WTC11 (cell line): Measurements from ENCODE around the gene SAP30BP. TPM values are rescaled to one million over a fixed set of nuclear protein-coding genes. Genes with fewer than 3 reads are reported as not detected.

Experiments used
- ATAC-seq: fragments of 200-7000 bp; cut with Tn5 transposase; 2 replicates; pipeline ENCODE4 v1.10.0; 2021; ENCODE audit warnings: mild to moderate bottlenecking, moderate library complexity
- CTCF ChIA-PET: fragments of 300-600 bp; sonication (Branson Sonifier 250); formaldehyde crosslinking; loops from one replicate; lab custom pipeline; 2021; ENCODE audit warnings: antibody characterized with exemption; lab: Charles Lee
- POLR2A ChIA-PET: fragments of 350-600 bp; sonication (Branson Sonifier 250); formaldehyde crosslinking; loops from one replicate; lab custom pipeline; 2021; ENCODE audit warnings: antibody characterized with exemption; lab: Charles Lee
- DNase-seq: peaks from one replicate; pipeline ENCODE4 v3.0.0; 2021; ENCODE audit warnings: low spot score
- H3K27ac Mint-ChIP-seq: 2 replicates; pipeline ENCODE4 v1.8.0; 2021; ENCODE audit warnings: mixed read lengths
- H3K27me3 Mint-ChIP-seq: 2 replicates; pipeline ENCODE4 v1.8.0; 2021; ENCODE audit warnings: low read depth, mild to moderate bottlenecking, moderate library complexity, mixed read lengths
- H3K36me3 Mint-ChIP-seq: 2 replicates; pipeline ENCODE4 v1.8.0; 2021; ENCODE audit warnings: mixed read lengths
- H3K4me1 Mint-ChIP-seq: 2 replicates; pipeline ENCODE4 v1.8.0; 2022; ENCODE audit warnings: mixed read lengths
- H3K4me3 Mint-ChIP-seq: 2 replicates; pipeline ENCODE4 v1.8.0; 2021; ENCODE audit warnings: mild to moderate bottlenecking, moderate library complexity, mixed read lengths
- H3K9me3 Mint-ChIP-seq: 2 replicates; pipeline ENCODE4 v1.8.0; 2021; ENCODE audit warnings: mixed read lengths
- FOXK1 ChIP-seq: sonication (generic); formaldehyde crosslinking; IDR thresholded peaks from 2 replicates; pipeline ENCODE4 v1.8.0; 2022; ENCODE audit warnings: mild to moderate bottlenecking, moderate library complexity, missing genetic modification reagents
- KAT7 ChIP-seq: sonication (generic); formaldehyde crosslinking; IDR thresholded peaks from 2 replicates; pipeline ENCODE4 v1.8.1; 2023; ENCODE audit warnings: missing genetic modification reagents, mild to moderate bottlenecking, borderline replicate concordance
- PRRX2 ChIP-seq: fragments of 250-450 bp; sonication (Bioruptor Pico); IDR thresholded peaks from 2 replicates; pipeline ENCODE4 v1.8.0; 2021; ENCODE audit warnings: mild to moderate bottlenecking
- RELA ChIP-seq: sonication (generic); formaldehyde crosslinking; IDR thresholded peaks from 2 replicates; pipeline ENCODE4 v1.8.1; 2022; ENCODE audit warnings: missing genetic modification reagents, mild to moderate bottlenecking, borderline replicate concordance
- RORB ChIP-seq: fragments of 250-450 bp; sonication (Bioruptor Pico); IDR thresholded peaks from 2 replicates; pipeline ENCODE4 v1.9.0; 2021; ENCODE audit warnings: mild to moderate bottlenecking
- SMAD3 ChIP-seq: sonication (generic); formaldehyde crosslinking; IDR thresholded peaks from 2 replicates; pipeline ENCODE4 v1.8.0; 2022; ENCODE audit warnings: missing genetic modification reagents, mild to moderate bottlenecking, borderline replicate concordance
- SP1 ChIP-seq: sonication (generic); formaldehyde crosslinking; conservative IDR thresholded peaks from 2 replicates; pipeline ENCODE4 v1.8.1; 2022; ENCODE audit warnings: missing genetic modification reagents
- ZNF232 ChIP-seq: sonication (generic); formaldehyde crosslinking; IDR thresholded peaks from 2 replicates; pipeline ENCODE4 v1.8.0; 2022; ENCODE audit warnings: mild to moderate bottlenecking, missing genetic modification reagents
- ZNF396 ChIP-seq: fragments of 250-450 bp; sonication (Bioruptor Pico); IDR thresholded peaks from 2 replicates; pipeline ENCODE4 v1.8.0; 2021; ENCODE audit warnings: mild to moderate bottlenecking, moderate library complexity, borderline replicate concordance
- ZNF423 ChIP-seq: fragments of 250-450 bp; sonication (Bioruptor Pico); IDR thresholded peaks from 2 replicates; pipeline ENCODE4 v2.1.2; 2022; ENCODE audit warnings: mild to moderate bottlenecking, moderate library complexity
- ZNF671 ChIP-seq: fragments of 250-450 bp; sonication (Bioruptor Pico); IDR thresholded peaks from 2 replicates; pipeline ENCODE4 v1.8.0; 2021; ENCODE audit warnings: mild to moderate bottlenecking
- total RNA-seq: library from RNA; stranded (reverse); gene quantifications from 3 replicates; pipeline ENCODE4 v1.2.3, GENCODE V29; 2021
- TF ChIP-seq, protein P1 (sequence below): sonication (generic); formaldehyde crosslinking; IDR thresholded peaks from 2 replicates; pipeline ENCODE4 v1.8.1; 2022; ENCODE audit warnings: low read depth, missing genetic modification reagents, borderline replicate concordance
- TF ChIP-seq, protein P2 (sequence below): fragments of 250-450 bp; sonication (Bioruptor Pico); IDR thresholded peaks from 2 replicates; pipeline ENCODE4 v1.9.0; 2021; ENCODE audit warnings: mild to moderate bottlenecking
- TF ChIP-seq, protein P3 (sequence below): sonication (generic); formaldehyde crosslinking; IDR thresholded peaks from 2 replicates; pipeline ENCODE4 v1.8.1; 2022; ENCODE audit warnings: missing genetic modification reagents, borderline replicate concordance
- TF ChIP-seq, protein P4 (sequence below): sonication (generic); formaldehyde crosslinking; IDR thresholded peaks from 2 replicates; pipeline ENCODE4 v1.8.1; 2022; ENCODE audit warnings: low read depth, mild to moderate bottlenecking, moderate library complexity, missing genetic modification reagents, borderline replicate concordance

SAP30BP gene
- total RNA-seq, 1 experiment from 2014 or later = 86.8 TPM

DNA sequence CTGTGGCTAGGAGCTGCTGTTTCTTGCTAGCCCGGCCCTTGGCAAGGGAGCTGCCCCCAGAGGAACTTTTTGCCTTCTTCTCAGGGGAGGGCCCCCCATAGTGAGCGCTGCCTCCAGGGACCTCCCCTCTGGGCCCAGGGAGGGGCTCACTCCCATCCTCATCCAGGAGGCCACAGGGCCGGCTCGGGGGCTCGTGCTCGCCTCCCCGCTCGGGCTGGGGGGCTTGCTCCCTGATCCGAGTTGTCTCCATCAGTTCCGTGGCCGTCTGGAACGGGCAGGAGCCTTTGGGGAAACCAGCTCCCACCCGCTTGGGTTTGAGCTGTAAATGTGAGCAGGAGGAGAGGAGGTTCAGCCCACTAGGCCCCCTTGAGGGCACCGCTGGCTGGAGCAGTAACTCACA lies 38.0 kb upstream of the SAP30BP start:
- Mint-ChIP-seq H3K36me3 (no peaks in the 10 kb centered on the region), H3K27ac (no peak overlapping the region)
- POLR2A ChIA-PET = no interaction called here

DNA sequence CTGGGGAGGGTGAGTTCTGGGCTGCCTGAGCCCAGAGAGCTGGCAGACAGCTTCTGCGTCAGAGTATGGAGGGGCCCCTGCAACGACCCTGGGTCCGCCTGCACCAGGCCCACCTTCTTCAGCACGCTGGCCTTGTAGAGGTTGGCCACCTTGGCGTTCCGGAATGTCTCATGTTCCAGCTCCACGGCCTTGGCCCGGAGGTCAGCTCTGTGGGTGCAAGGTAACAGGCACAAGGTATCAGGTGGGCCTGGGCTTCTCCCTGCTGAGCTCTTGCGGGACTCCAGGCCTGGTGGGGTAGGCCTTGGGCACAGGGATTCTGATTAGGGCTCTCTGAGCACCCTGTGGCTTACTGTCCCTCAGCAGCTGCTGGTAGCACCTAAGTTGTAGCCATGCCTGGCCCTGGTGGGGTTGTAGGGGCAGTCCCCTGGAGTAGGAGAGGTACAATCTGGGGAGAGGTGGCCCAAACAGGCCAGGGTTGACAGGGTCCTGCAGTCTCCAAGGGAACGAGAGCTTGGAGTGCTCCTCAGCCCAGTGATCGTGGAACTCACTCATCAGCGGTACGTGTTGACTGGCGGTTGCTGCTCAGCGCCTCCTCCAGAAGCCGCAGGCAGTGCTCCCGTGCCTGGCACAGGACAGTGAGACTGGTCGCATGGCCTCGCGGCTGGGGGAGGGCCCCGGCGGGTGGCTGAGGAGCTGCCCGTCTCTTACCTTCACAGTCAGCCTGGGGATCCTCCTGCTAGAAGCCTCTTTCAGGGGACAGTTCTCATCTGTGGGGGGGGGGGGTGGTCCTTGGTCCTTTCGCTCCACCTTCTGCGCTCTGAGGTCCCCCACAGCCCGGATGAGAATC lies 36.8 kb upstream of the SAP30BP start:
- ATAC-seq (no peak), DNase-seq (no peak)
- no peak overlapping the region for H3K27ac Mint-ChIP-seq
- CTCF ChIA-PET = interaction anchor here (0.6 to 11.9 kb wide), 9 partner anchors 10 to 1894 kb away, joined by 3 to 456 read pairs (median 6); partner anchors contain the start of gene GALK1
- H3K4me1 Mint-ChIP-seq = peaks cover 11% of the 10 kb centered on the region
- TF ChIP-seq, protein P1, sequence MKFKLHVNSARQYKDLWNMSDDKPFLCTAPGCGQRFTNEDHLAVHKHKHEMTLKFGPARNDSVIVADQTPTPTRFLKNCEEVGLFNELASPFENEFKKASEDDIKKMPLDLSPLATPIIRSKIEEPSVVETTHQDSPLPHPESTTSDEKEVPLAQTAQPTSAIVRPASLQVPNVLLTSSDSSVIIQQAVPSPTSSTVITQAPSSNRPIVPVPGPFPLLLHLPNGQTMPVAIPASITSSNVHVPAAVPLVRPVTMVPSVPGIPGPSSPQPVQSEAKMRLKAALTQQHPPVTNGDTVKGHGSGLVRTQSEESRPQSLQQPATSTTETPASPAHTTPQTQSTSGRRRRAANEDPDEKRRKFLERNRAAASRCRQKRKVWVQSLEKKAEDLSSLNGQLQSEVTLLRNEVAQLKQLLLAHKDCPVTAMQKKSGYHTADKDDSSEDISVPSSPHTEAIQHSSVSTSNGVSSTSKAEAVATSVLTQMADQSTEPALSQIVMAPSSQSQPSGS (CRISPR knock-in tag) = no peak
- TF ChIP-seq RORB (CRISPR knock-in tag) (no peak), ZNF232 (CRISPR knock-in tag) (no peak), ZNF423 (no peak), PRRX2 (CRISPR knock-in tag) (no peak), RELA (CRISPR knock-in tag) (no peak), ZNF396 (CRISPR knock-in tag) (no peak), SMAD3 (CRISPR knock-in tag) (no peak)
- TF ChIP-seq, protein P2, sequence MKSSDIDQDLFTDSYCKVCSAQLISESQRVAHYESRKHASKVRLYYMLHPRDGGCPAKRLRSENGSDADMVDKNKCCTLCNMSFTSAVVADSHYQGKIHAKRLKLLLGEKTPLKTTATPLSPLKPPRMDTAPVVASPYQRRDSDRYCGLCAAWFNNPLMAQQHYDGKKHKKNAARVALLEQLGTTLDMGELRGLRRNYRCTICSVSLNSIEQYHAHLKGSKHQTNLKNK (CRISPR knock-in tag) = no peak
- TF ChIP-seq, all 79 proteins: peak for 0
- H3K27me3 Mint-ChIP-seq = no peaks in the 10 kb centered on the region
- no peaks in the 10 kb centered on the region for H3K9me3 Mint-ChIP-seq
- H3K4me3 Mint-ChIP-seq = no peak overlapping the region
- H3K36me3 Mint-ChIP-seq = no peaks in the 10 kb centered on the region
- POLR2A ChIA-PET = no interaction called here

More for the DNA sequence above, 38.0 kb upstream of the SAP30BP start:
- no peaks in the 10 kb centered on the region for H3K27me3 Mint-ChIP-seq
- ATAC-seq (no peak), DNase-seq (no peak)
- CTCF ChIA-PET = interaction anchor here (0.6 to 11.9 kb wide), 10 partner anchors 9 to 1895 kb away, joined by 3 to 456 read pairs (median 12); partner anchors contain the start of gene LLGL2
- H3K9me3 Mint-ChIP-seq = no peaks in the 10 kb centered on the region
- TF ChIP-seq KAT7 (CRISPR knock-in tag) (no peak), FOXK1 (CRISPR knock-in tag) (no peak), SP1 (CRISPR knock-in tag) (no peak), ZNF671 (CRISPR knock-in tag) (no peak)
- TF ChIP-seq, protein P3, sequence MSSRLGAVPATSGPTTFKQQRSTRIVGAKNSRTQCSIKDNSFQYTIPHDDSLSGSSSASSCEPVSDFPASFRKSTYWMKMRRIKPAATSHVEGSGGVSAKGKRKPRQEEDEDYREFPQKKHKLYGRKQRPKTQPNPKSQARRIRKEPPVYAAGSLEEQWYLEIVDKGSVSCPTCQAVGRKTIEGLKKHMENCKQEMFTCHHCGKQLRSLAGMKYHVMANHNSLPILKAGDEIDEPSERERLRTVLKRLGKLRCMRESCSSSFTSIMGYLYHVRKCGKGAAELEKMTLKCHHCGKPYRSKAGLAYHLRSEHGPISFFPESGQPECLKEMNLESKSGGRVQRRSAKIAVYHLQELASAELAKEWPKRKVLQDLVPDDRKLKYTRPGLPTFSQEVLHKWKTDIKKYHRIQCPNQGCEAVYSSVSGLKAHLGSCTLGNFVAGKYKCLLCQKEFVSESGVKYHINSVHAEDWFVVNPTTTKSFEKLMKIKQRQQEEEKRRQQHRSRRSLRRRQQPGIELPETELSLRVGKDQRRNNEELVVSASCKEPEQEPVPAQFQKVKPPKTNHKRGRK (CRISPR knock-in tag) = no peak
- peaks cover 11% of the 10 kb centered on the region for H3K4me1 Mint-ChIP-seq
- H3K4me3 Mint-ChIP-seq = no peak overlapping the region

DNA sequence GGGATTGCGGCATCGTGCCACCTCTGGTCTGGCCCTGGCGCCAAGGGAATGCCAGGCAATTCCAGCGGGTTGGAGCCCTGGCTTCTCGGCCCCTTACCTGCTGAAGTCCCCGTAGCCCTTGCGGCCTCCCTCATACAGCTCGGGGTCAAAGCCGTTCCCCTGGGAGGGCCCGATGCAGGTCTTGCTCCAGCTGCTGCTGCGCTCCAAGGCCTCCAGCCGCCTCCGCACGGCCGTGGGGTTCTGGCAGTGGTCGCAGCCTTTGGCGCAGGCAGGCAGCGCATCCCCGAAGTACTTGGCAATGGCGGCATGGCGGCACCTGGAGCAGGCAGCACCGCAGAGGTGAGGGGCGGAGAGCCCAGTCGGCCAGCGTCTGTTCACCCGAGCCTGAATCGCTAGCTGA lies 35.8 kb upstream of the SAP30BP start:
- Mint-ChIP-seq H3K27me3 (no peaks in the 10 kb centered on the region), H3K4me1 (peaks cover 11% of the 10 kb centered on the region), H3K36me3 (no peaks in the 10 kb centered on the region), H3K27ac (no peak overlapping the region), H3K9me3 (no peaks in the 10 kb centered on the region), H3K4me3 (no peak overlapping the region)
- TF ChIP-seq, protein P4, sequence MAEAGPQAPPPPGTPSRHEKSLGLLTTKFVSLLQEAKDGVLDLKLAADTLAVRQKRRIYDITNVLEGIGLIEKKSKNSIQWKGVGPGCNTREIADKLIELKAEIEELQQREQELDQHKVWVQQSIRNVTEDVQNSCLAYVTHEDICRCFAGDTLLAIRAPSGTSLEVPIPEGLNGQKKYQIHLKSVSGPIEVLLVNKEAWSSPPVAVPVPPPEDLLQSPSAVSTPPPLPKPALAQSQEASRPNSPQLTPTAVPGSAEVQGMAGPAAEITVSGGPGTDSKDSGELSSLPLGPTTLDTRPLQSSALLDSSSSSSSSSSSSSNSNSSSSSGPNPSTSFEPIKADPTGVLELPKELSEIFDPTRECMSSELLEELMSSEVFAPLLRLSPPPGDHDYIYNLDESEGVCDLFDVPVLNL (CRISPR knock-in tag) = no peak
- no peak for DNase-seq
- CTCF ChIA-PET = interaction anchor here (0.6 to 11.9 kb wide), 5 partner anchors 11 to 134 kb away, joined by 3 to 456 read pairs (median 24); a partner anchor contains a TSS
- POLR2A ChIA-PET = no interaction called here
- no peak for ATAC-seq
